ENCODE data around the gene TMEM201. TPM values are rescaled to one million over a fixed set of nuclear protein-coding genes. Genes with fewer than 3 reads are reported as not detected.
A peak's percentile ranks its signal among the peaks of the same experiment; 100 is the strongest.

TMEM201 gene
- total RNA-seq, 4 donors from 2014 or later, result 7.0 to 12.4 (median 9.7) TPM

GRCh38 chr1:9591669-9592509, 3.2 kb downstream of the TMEM201 start:
- TF ChIP-seq, protein P1, sequence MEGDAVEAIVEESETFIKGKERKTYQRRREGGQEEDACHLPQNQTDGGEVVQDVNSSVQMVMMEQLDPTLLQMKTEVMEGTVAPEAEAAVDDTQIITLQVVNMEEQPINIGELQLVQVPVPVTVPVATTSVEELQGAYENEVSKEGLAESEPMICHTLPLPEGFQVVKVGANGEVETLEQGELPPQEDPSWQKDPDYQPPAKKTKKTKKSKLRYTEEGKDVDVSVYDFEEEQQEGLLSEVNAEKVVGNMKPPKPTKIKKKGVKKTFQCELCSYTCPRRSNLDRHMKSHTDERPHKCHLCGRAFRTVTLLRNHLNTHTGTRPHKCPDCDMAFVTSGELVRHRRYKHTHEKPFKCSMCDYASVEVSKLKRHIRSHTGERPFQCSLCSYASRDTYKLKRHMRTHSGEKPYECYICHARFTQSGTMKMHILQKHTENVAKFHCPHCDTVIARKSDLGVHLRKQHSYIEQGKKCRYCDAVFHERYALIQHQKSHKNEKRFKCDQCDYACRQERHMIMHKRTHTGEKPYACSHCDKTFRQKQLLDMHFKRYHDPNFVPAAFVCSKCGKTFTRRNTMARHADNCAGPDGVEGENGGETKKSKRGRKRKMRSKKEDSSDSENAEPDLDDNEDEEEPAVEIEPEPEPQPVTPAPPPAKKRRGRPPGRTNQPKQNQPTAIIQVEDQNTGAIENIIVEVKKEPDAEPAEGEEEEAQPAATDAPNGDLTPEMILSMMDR (IDR thresholded peaks at IDR 0.05), result no peak
- TF ChIP-seq POLR2A (IDR thresholded peaks at IDR 0.05), result no peak
- 71 to 76% methylated on average over 20 to 22 of the region's 22 CpGs for WGBS, 2 donors
- intact Hi-C loops (cut with DNase I; ENCODE audit: low total_unique reads), result no loop called here
- DNase-seq (ENCODE audit: low spot score in 2 of 2), result no peak
- no peak overlapping the region for H3K4me3 ChIP-seq (ENCODE audit: low read depth, poor library complexity, severe bottlenecking)

GRCh38 chr1:9592510-9593075, 3.9 kb downstream of the TMEM201 start:
- H3K4me3 ChIP-seq (ENCODE audit: low read depth, poor library complexity, severe bottlenecking), result no peak overlapping the region
- 78 to 80% methylated on average over 14 to 16 of the region's 16 CpGs for WGBS, 2 donors
- intact Hi-C loops (cut with DNase I; ENCODE audit: low total_unique reads), result no loop called here
- TF ChIP-seq POLR2A (IDR thresholded peaks at IDR 0.05), result no peak
- TF ChIP-seq, protein P1 (IDR thresholded peaks at IDR 0.05), result no peak
- no peak for DNase-seq (ENCODE audit: low spot score in 2 of 2)

DNA sequence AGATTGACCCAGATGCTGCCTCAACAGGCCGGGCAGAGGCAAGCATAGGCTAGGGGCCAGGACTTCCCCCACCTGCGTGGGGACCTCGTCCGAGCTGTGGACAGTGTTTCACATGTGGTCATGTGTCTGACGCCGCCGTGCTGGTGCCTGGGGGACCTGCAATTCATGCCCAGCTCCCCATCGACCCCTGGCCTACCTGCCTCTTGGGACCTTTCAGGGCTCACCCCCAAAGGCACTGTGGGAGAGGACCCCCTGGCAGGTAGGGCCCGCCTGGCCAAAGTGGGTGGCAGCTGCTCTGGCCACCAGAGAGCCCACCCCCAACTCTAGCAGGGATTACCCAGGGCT, 4.4 kb downstream of the TMEM201 start:
- WGBS, 2 donors, result 50 to 76% methylated on average over 5 to 9 of the region's 9 CpGs
- DNase-seq (ENCODE audit: low spot score in 2 of 2), result no peak
- no peak for TF ChIP-seq POLR2A (IDR thresholded peaks at IDR 0.05)
- TF ChIP-seq, protein P1 (IDR thresholded peaks at IDR 0.05), result no peak
- intact Hi-C loops (cut with DNase I; ENCODE audit: low total_unique reads), result no loop called here
- H3K4me3 ChIP-seq (ENCODE audit: low read depth, poor library complexity, severe bottlenecking), result no peak overlapping the region

DNA sequence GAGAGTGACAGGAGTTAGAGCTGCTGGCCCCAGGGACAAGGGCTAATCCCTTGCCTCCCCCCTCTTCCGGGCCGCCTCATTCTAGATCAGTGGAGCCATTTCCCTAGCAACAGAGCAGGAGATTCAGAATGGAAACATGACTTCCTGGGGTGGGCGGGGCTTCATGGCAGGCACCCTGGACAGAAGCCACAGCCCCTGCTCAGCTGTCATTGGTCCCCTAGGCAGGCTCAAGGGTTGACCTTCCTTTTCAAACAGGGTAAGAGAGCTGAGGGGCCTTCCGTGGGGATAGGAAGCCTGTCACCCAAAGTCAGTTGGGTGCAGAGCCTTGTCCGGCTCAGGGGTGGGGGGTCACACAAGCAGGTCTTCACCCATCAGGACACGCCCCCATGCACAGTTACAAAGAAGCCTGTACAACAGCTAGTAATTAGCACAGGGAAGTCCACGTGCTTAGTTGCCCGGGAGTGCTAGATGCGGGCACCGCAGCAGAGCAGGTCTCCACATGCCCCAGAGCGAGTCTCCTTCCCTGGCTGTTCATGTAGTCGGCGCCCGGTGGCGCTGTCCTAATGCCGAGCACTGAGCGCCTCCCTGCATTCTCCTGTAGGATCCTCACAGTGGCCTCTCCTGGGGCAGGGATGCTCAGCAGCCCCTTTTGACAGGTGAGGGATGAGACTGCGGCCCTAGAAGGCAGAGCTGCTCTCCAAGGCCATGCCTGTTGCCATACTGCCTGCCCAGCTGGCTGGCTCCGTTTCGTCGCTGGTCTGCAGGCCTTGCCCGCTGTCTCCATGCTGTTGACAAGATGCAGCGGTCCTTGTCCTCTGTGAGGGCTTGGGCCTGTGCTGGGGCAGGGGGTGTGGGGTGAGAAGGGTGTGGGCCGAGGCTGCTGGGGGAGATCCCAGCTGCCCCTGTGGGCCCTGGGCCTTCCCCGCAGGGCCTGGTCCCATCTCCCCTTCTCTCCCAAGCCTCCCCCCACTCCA, 5.1 kb downstream of the TMEM201 start:
- no peak overlapping the region for H3K4me3 ChIP-seq (ENCODE audit: low read depth, poor library complexity, severe bottlenecking)
- DNase-seq (ENCODE audit: low spot score in 2 of 2), result peak in 1 of 2 donors; percentile 52
- 51 to 53% methylated on average over 24 of the region's 25 CpGs for WGBS, 2 donors
- TF ChIP-seq POLR2A (IDR thresholded peaks at IDR 0.05), result no peak
- TF ChIP-seq, protein P1 (IDR thresholded peaks at IDR 0.05), result no peak
- intact Hi-C loops (cut with DNase I; ENCODE audit: low total_unique reads), result no loop called here

GRCh38 chr1:9594471-9595155, 5.9 kb downstream of the TMEM201 start:
- 86 to 91% methylated on average over 18 to 20 of the region's 20 CpGs for WGBS, 2 donors
- intact Hi-C loops (cut with DNase I; ENCODE audit: low total_unique reads), result no loop called here
- no peak overlapping the region for H3K4me3 ChIP-seq (ENCODE audit: low read depth, poor library complexity, severe bottlenecking)
- TF ChIP-seq POLR2A (IDR thresholded peaks at IDR 0.05), result no peak
- TF ChIP-seq, protein P1 (IDR thresholded peaks at IDR 0.05), result no peak
- DNase-seq (ENCODE audit: low spot score in 2 of 2), result no peak
